Mesendoderm (in vitro differentiated cells): Measurements from ENCODE around the gene MSX1.
A peak's percentile ranks its signal among the peaks of the same experiment; 100 is the strongest.

Experiments
- DNase-seq: peaks from one replicate; pipeline ENCODE4 v3.0.0; 2013
- H2AK5ac ChIP-seq: 2 replicates; pipeline ENCODE4 v1.6.1; 2013; ENCODE audit warnings: low read length, inconsistent platforms
- H2BK120ac ChIP-seq: 2 replicates; pipeline ENCODE4 v1.6.1; 2013; ENCODE audit warnings: low read depth, mild to moderate bottlenecking, low read length, moderate library complexity, mixed read lengths
- H2BK15ac ChIP-seq: replicated peaks from 2 replicates; pipeline ENCODE4 v1.6.1; 2013; ENCODE audit warnings: low read depth, mild to moderate bottlenecking, moderate library complexity
- H2BK5ac ChIP-seq: 2 replicates; pipeline ENCODE4 v1.6.1; 2013; ENCODE audit warnings: low read length, inconsistent platforms
- H3K18ac ChIP-seq: 2 replicates; pipeline ENCODE4 v1.6.1; 2013; ENCODE audit warnings: mild to moderate bottlenecking, low read length, mixed read lengths
- H3K23ac ChIP-seq: one replicate; pipeline ENCODE4 v1.6.1; 2013; ENCODE audit warnings: low read length
- H3K27ac ChIP-seq: 2 replicates; pipeline ENCODE4 v1.5.1; 2013; ENCODE audit warnings: low read depth, mild to moderate bottlenecking, inconsistent platforms, low read length, moderate library complexity
- H3K27me3 ChIP-seq: 2 replicates; pipeline ENCODE4 v1.6.1; 2013; ENCODE audit warnings: low read length, control low read depth, mild to moderate bottlenecking, inconsistent platforms; ENCODE audit not compliant: insufficient read depth, poor library complexity
- H3K36me3 ChIP-seq: 2 replicates; pipeline ENCODE4 v1.6.1; 2013; ENCODE audit warnings: low read length, inconsistent platforms; ENCODE audit not compliant: control insufficient read depth, insufficient read depth
- H3K4ac ChIP-seq: one replicate; pipeline ENCODE4 v1.6.1; 2013; ENCODE audit warnings: low read depth, mild to moderate bottlenecking, low read length, moderate library complexity
- H3K4me1 ChIP-seq: 2 replicates; pipeline ENCODE4 v1.6.1; 2013; ENCODE audit warnings: low read depth, low read length, inconsistent platforms; ENCODE audit not compliant: control insufficient read depth
- H3K4me2 ChIP-seq: 2 replicates; pipeline ENCODE4 v1.6.1; 2013; ENCODE audit warnings: low read length
- H3K4me3 ChIP-seq: 2 replicates; pipeline ENCODE4 v1.5.1; 2013; ENCODE audit warnings: mild to moderate bottlenecking, low read length
- H3K56ac ChIP-seq: one replicate; pipeline ENCODE4 v1.6.1; 2013; ENCODE audit warnings: low read length
- H3K79me1 ChIP-seq: 2 replicates; pipeline ENCODE4 v1.6.1; 2013; ENCODE audit warnings: low read length, inconsistent platforms
- H3K79me2 ChIP-seq: 2 replicates; pipeline ENCODE4 v1.6.1; 2013; ENCODE audit warnings: mild to moderate bottlenecking, low read length; ENCODE audit not compliant: control insufficient read depth, insufficient read depth
- H3K9ac ChIP-seq: 2 replicates; pipeline ENCODE4 v1.6.1; 2013; ENCODE audit warnings: low read length, inconsistent platforms
- H4K5ac ChIP-seq: one replicate; pipeline ENCODE4 v1.6.1; 2013; ENCODE audit warnings: low read length
- H4K8ac ChIP-seq: one replicate; pipeline ENCODE4 v1.6.1; 2013; ENCODE audit warnings: low read depth, mild to moderate bottlenecking, control low read depth, low read length, moderate library complexity
- WGBS: extraction: QIAGEN DNeasy Blood & Tissue Kit; methylation state at CpG from one replicate; pipeline ENCODE4 v1.1.7; 2013; ENCODE audit warnings: low lambda C conversion rate, missing lambda C conversion rate; ENCODE audit not compliant: insufficient coverage; ENCODE audit errors: extremely low coverage; 5-methylcytosine and 5-hydroxymethylcytosine counted together

MSX1 gene

GRCh38 chr4:4837316-4837715 is 22.1 kb upstream of the MSX1 start:
- no CpG with 5 or more reads among the region's 2 CpGs for WGBS

GRCh38 chr4:4838051-4838935 is 21.2 kb upstream of the MSX1 start:
- Histone ChIP-seq H3K27ac (no peak overlapping the region), H2AK5ac (no peak overlapping the region), H4K8ac (no peak overlapping the region), H3K18ac (peak overlapping the region; percentile 32), H3K36me3 (no peaks in the 10 kb centered on the region), H3K27me3 (no peaks in the 10 kb centered on the region), H3K4ac (no peak overlapping the region), H3K79me1 (no peaks in the 10 kb centered on the region), H4K5ac (no peak overlapping the region), H3K9ac (no peak overlapping the region), H3K4me1 (no peaks in the 10 kb centered on the region), H2BK5ac (no peak overlapping the region), H2BK120ac (no peak overlapping the region), H3K56ac (no peak overlapping the region), H3K4me3 (no peak overlapping the region), H3K23ac (no peak overlapping the region), H3K79me2 (no peaks in the 10 kb centered on the region), H2BK15ac (no peak overlapping the region), H3K4me2 (no peak overlapping the region)
- peak; percentile 69 for DNase-seq
- no CpG with 5 or more reads among the region's 13 CpGs for WGBS

More at GRCh38 chr4:4837316-4837715, 22.1 kb upstream of the MSX1 start:
- H3K4ac ChIP-seq = no peak overlapping the region
- H3K79me2 ChIP-seq = no peaks in the 10 kb centered on the region
- H3K27ac ChIP-seq = no peak overlapping the region
- no peaks in the 10 kb centered on the region for H3K27me3 ChIP-seq
- H3K23ac ChIP-seq = no peak overlapping the region
- H3K36me3 ChIP-seq = no peaks in the 10 kb centered on the region
- no peak overlapping the region for H4K5ac ChIP-seq
- no peak overlapping the region for H4K8ac ChIP-seq
- H3K79me1 ChIP-seq = no peaks in the 10 kb centered on the region
- no peaks in the 10 kb centered on the region for H3K4me1 ChIP-seq
- H2AK5ac ChIP-seq = no peak overlapping the region
- H3K56ac ChIP-seq = no peak overlapping the region
- no peak overlapping the region for H2BK120ac ChIP-seq
- H3K18ac ChIP-seq = no peak overlapping the region
- H3K9ac ChIP-seq = no peak overlapping the region
- DNase-seq = no peak
- no peak overlapping the region for H3K4me2 ChIP-seq
- no peak overlapping the region for H2BK5ac ChIP-seq
- no peak overlapping the region for H3K4me3 ChIP-seq
- no peak overlapping the region for H2BK15ac ChIP-seq

DNA sequence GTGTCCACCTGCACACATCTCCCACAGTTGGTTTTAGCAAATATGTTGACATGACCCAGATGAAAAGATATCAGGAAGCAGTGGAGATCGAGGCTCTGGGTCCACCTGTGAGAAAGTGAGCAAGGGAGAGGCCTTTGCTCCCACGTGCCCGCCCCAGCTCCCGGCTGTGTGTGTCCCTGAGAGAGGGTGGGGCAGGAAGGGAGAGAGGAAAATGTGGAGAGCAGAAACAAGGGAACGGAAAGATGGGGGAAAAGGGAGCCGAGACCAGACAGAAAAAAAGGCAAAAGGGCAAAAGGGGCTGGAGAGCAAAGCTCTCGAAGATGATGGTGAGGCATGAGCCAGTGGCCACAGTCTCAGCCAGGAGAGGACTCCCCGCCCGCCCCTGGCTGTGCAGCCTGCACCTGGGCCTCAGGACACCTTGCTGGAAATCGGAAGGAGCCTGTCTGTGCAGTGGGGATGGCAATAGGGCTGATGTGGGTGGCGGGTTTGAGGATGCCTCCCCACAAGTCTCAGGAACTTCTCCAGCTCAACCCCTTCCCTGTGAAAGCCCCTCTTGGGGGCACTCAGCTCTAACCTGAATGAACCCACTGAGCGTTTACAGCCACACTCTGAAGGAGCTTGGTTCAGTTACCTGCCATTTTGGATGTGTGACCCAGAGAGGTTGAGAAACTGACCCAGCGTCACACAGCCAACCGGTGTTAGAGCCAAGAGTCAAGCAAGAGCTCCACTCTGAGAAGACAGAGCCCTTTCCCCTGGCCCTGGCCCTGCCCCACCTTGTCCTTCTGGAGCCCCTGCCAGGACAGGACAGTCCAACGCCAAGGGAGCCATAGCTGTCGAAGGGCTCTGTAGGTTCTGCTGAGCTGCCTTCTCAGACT is 20.3 kb upstream of the MSX1 start:
- Histone ChIP-seq H3K27me3 (no peaks in the 10 kb centered on the region), H3K4me2 (no peak overlapping the region), H3K4ac (no peak overlapping the region), H3K79me2 (no peaks in the 10 kb centered on the region), H2BK120ac (no peak overlapping the region), H3K56ac (no peak overlapping the region), H3K36me3 (no peaks in the 10 kb centered on the region), H2BK15ac (no peak overlapping the region), H3K23ac (no peak overlapping the region), H4K5ac (no peak overlapping the region), H3K4me1 (no peaks in the 10 kb centered on the region), H3K4me3 (no peak overlapping the region), H3K27ac (no peak overlapping the region), H3K18ac (no peak overlapping the region), H3K79me1 (no peaks in the 10 kb centered on the region), H2AK5ac (no peak overlapping the region), H4K8ac (no peak overlapping the region), H3K9ac (no peak overlapping the region), H2BK5ac (no peak overlapping the region)
- no peak for DNase-seq
- WGBS = no CpG with 5 or more reads among the region's 16 CpGs

DNA sequence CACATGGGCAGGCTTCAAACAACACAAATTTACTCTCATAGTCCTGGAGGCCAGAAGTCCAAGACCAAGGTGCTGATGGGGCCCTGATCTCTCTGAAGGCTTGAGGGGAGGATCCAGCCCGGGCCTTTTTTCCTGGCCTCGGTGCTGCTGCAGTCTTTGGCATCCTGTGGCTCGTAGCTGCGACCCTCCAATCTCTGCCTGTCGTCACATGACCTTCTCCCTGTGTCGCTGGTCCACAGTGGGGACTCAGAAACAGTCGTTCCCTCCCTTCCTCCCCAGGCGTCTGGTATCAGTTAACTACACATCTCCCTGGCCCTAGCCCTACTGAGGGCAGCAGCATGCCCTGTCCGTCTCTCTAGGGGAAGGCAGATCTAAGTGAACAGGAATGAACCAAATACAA is 19.1 kb upstream of the MSX1 start:
- no CpG with 5 or more reads among the region's 9 CpGs for WGBS
- Histone ChIP-seq H3K56ac (no peak overlapping the region), H3K4me3 (no peak overlapping the region)

GRCh38 chr4:4841156-4841555 is 18.3 kb upstream of the MSX1 start:
- no peak overlapping the region for H3K4ac ChIP-seq
- no peak overlapping the region for H2AK5ac ChIP-seq
- WGBS = no CpG with 5 or more reads among the region's 9 CpGs
- H3K27ac ChIP-seq = no peak overlapping the region
- no peak overlapping the region for H3K23ac ChIP-seq
- no peak overlapping the region for H2BK5ac ChIP-seq
- DNase-seq = no peak
- no peaks in the 10 kb centered on the region for H3K36me3 ChIP-seq
- no peak overlapping the region for H3K9ac ChIP-seq
- no peak overlapping the region for H3K4me3 ChIP-seq
- no peak overlapping the region for H4K5ac ChIP-seq
- H3K27me3 ChIP-seq = no peaks in the 10 kb centered on the region
- H3K79me1 ChIP-seq = no peaks in the 10 kb centered on the region
- H4K8ac ChIP-seq = no peak overlapping the region
- H2BK120ac ChIP-seq = no peak overlapping the region
- H3K4me2 ChIP-seq = no peak overlapping the region
- no peak overlapping the region for H2BK15ac ChIP-seq
- H3K18ac ChIP-seq = no peak overlapping the region
- H3K79me2 ChIP-seq = no peaks in the 10 kb centered on the region
- no peaks in the 10 kb centered on the region for H3K4me1 ChIP-seq
- H3K56ac ChIP-seq = no peak overlapping the region

More for the DNA sequence above, 19.1 kb upstream of the MSX1 start:
- no peak overlapping the region for H4K8ac ChIP-seq
- no peaks in the 10 kb centered on the region for H3K79me1 ChIP-seq
- no peak overlapping the region for H3K23ac ChIP-seq
- no peak overlapping the region for H3K18ac ChIP-seq
- H2BK15ac ChIP-seq = no peak overlapping the region
- no peaks in the 10 kb centered on the region for H3K27me3 ChIP-seq
- H3K79me2 ChIP-seq = no peaks in the 10 kb centered on the region
- H3K4me2 ChIP-seq = no peak overlapping the region
- H2BK120ac ChIP-seq = no peak overlapping the region
- no peak overlapping the region for H2BK5ac ChIP-seq
- H3K36me3 ChIP-seq = no peaks in the 10 kb centered on the region
- no peak overlapping the region for H2AK5ac ChIP-seq
- DNase-seq = no peak
- H3K27ac ChIP-seq = no peak overlapping the region
- no peaks in the 10 kb centered on the region for H3K4me1 ChIP-seq
- no peak overlapping the region for H3K9ac ChIP-seq
- H4K5ac ChIP-seq = no peak overlapping the region
- H3K4ac ChIP-seq = no peak overlapping the region
